ENCODE measurements around the gene DAP. TPM values are rescaled to one million over a fixed set of nuclear protein-coding genes. Genes with fewer than 3 reads are reported as not detected.
"Not testable (repeated sequence)": the region's sequence is repeated elsewhere in the genome, so short reads cannot be mapped to it uniquely, and the experiment has no call there.

The DAP gene
- polyA plus RNA-seq, 5 donors, result 80.0 to 119 (median 92.8) TPM

- no peak for DNase-seq
Measured at GRCh38 chr5:10736354-10736753, 24.7 kb downstream of the DAP start.

- no peak for DNase-seq
Measured at GRCh38 chr5:10735569-10736276, 25.3 kb downstream of the DAP start.

GRCh38 chr5:10734832-10735523, 26.1 kb downstream of the DAP start:
- DNase-seq, result no peak

- no peak for DNase-seq
Measured at GRCh38 chr5:10734037-10734709, 26.9 kb downstream of the DAP start.

- DNase-seq, result no peak
Measured at GRCh38 chr5:10733426-10733825, 27.6 kb downstream of the DAP start.

- DNase-seq, result no peak
Measured at GRCh38 chr5:10731913-10732312, 29.1 kb downstream of the DAP start.

GRCh38 chr5:10730043-10730351, 31.0 kb downstream of the DAP start:
- DNase-seq, result no peak

GRCh38 chr5:10729320-10730042, 31.6 kb downstream of the DAP start:
- DNase-seq, result no peak

- DNase-seq, result no peak
Measured at GRCh38 chr5:10728679-10729078, 32.4 kb downstream of the DAP start.

GRCh38 chr5:10727861-10728260, 33.2 kb downstream of the DAP start:
- no peak for DNase-seq

GRCh38 chr5:10726913-10727517, 34.0 kb downstream of the DAP start:
- DNase-seq, result no peak

GRCh38 chr5:10726179-10726912, 34.7 kb downstream of the DAP start:
- DNase-seq, result peak in 1 of 2 donors; percentile 14

GRCh38 chr5:10725636-10726035, 35.4 kb downstream of the DAP start:
- no peak for DNase-seq

GRCh38 chr5:10724781-10725507, 36.1 kb downstream of the DAP start:
- no peak for DNase-seq

GRCh38 chr5:10723514-10723913, 37.5 kb downstream of the DAP start:
- no peak for DNase-seq

- DNase-seq, result not testable (repeated sequence)
Measured at GRCh38 chr5:10720766-10721165, 40.3 kb downstream of the DAP start.

GRCh38 chr5:10719965-10720364, 41.1 kb downstream of the DAP start:
- DNase-seq, result no peak

GRCh38 chr5:10718617-10719016, 42.4 kb downstream of the DAP start:
- DNase-seq, result not testable (repeated sequence)

GRCh38 chr5:10716825-10717224, 44.2 kb downstream of the DAP start:
- not testable (repeated sequence) for DNase-seq

- DNase-seq, result no peak
Measured at GRCh38 chr5:10715605-10716290, 45.3 kb downstream of the DAP start.

All from right lung (tissue), 5 donors.